ENCODE results near the gene PMVK. TPM values are rescaled to one million over a fixed set of nuclear protein-coding genes. Genes with fewer than 3 reads are reported as not detected.

The PMVK gene
- total RNA-seq, 1 experiment from 2014 or later, result 4.9 TPM

GRCh38 chr1:154971341-154971998 lies 35.0 kb upstream of the PMVK start:
- peaks cover 19% of the 10 kb centered on the region; the same call in 1 of the 2 replicates for H3K36me3 ChIP-seq
- DNase-seq, result no peak
- H3K9me3 ChIP-seq (replicated peaks), result no peaks in the 10 kb centered on the region
- no peaks in the 10 kb centered on the region for H3K27me3 ChIP-seq
- H3K4me3 ChIP-seq, result peak overlapping the region; percentile 48
- H3K27ac ChIP-seq, result peak overlapping the region; percentile 76
- H3K4me1 ChIP-seq, result peaks cover 25% of the 10 kb centered on the region

- Histone ChIP-seq H3K4me3 (peak within 1 kb of the TSS; percentile 48), H3K9me3 (replicated peaks) (no peaks in the 10 kb centered on the region), H3K27ac (peak within 1 kb of the TSS; percentile 76), H3K4me1 (peaks cover 25% of the 10 kb centered on the region), H3K27me3 (no peaks in the 10 kb centered on the region), H3K36me3 (peaks cover 20% of the 10 kb centered on the region)
- peak; percentile 92 to 93 for DNase-seq
Measured at GRCh38 chr1:154970631-154971340, 34.3 kb upstream of the PMVK start, which contains the start of gene SHC1. Gene SHC1 (minus strand): TSS chr1:154970747. CDS start chr1:154970526, 221 bp downstream.

- Histone ChIP-seq H3K9me3 (replicated peaks) (no peaks in the 10 kb centered on the region), H3K36me3 (peaks cover 27% of the 10 kb centered on the region), H3K27ac (peak overlapping the region; percentile 76; the same call in 1 of the 2 replicates), H3K27me3 (no peaks in the 10 kb centered on the region), H3K4me1 (peaks cover 25% of the 10 kb centered on the region), H3K4me3 (peak overlapping the region; percentile 48)
- no peak for DNase-seq
Measured at GRCh38 chr1:154969860-154970452, 33.4 kb upstream of the PMVK start.

GRCh38 chr1:154969246-154969645 lies 32.7 kb upstream of the PMVK start:
- Histone ChIP-seq H3K27me3 (no peaks in the 10 kb centered on the region), H3K27ac (peak overlapping the region; percentile 64), H3K9me3 (replicated peaks) (no peaks in the 10 kb centered on the region), H3K4me1 (peaks cover 25% of the 10 kb centered on the region), H3K4me3 (peak overlapping the region; percentile 48), H3K36me3 (peaks cover 33% of the 10 kb centered on the region)
- DNase-seq, result no peak

GRCh38 chr1:154968731-154969130 lies 32.2 kb upstream of the PMVK start:
- peak overlapping the region; percentile 48 for H3K4me3 ChIP-seq
- peak overlapping the region; percentile 64 for H3K27ac ChIP-seq
- H3K36me3 ChIP-seq, result peaks cover 33% of the 10 kb centered on the region
- peaks cover 25% of the 10 kb centered on the region for H3K4me1 ChIP-seq
- peak; percentile 34 to 75 for DNase-seq
- no peaks in the 10 kb centered on the region for H3K27me3 ChIP-seq
- H3K9me3 ChIP-seq (replicated peaks), result no peaks in the 10 kb centered on the region

- peaks cover 33% of the 10 kb centered on the region for H3K36me3 ChIP-seq
- no peaks in the 10 kb centered on the region for H3K27me3 ChIP-seq
- H3K4me1 ChIP-seq, result peaks cover 20% of the 10 kb centered on the region
- no peak overlapping the region for H3K4me3 ChIP-seq
- no peaks in the 10 kb centered on the region for H3K9me3 ChIP-seq (replicated peaks)
- no peak overlapping the region for H3K27ac ChIP-seq
- DNase-seq, result no peak
Measured at GRCh38 chr1:154967331-154967950, 30.9 kb upstream of the PMVK start.

- peaks cover 33% of the 10 kb centered on the region for H3K36me3 ChIP-seq
- H3K9me3 ChIP-seq (replicated peaks), result no peaks in the 10 kb centered on the region
Measured at GRCh38 chr1:154966111-154966510, 29.6 kb upstream of the PMVK start.

GRCh38 chr1:154964359-154964758 lies 27.8 kb upstream of the PMVK start:
- Histone ChIP-seq H3K4me3 (no peak overlapping the region), H3K4me1 (peaks cover 8% of the 10 kb centered on the region; the same call in 1 of the 2 replicates), H3K36me3 (peaks cover 33% of the 10 kb centered on the region), H3K27ac (no peak overlapping the region), H3K9me3 (replicated peaks) (no peaks in the 10 kb centered on the region), H3K27me3 (no peaks in the 10 kb centered on the region)
- no peak for DNase-seq

More at GRCh38 chr1:154966111-154966510, 29.6 kb upstream of the PMVK start:
- Histone ChIP-seq H3K4me1 (peaks cover 12% of the 10 kb centered on the region), H3K27me3 (no peaks in the 10 kb centered on the region), H3K27ac (no peak overlapping the region), H3K4me3 (no peak overlapping the region)
- no peak for DNase-seq

- Histone ChIP-seq H3K4me1 (peaks cover under 1% of the 10 kb centered on the region; the same call in 1 of the 2 replicates), H3K4me3 (no peak overlapping the region), H3K9me3 (replicated peaks) (no peaks in the 10 kb centered on the region), H3K27ac (no peak overlapping the region), H3K27me3 (no peaks in the 10 kb centered on the region), H3K36me3 (peaks cover 33% of the 10 kb centered on the region)
- no peak for DNase-seq
Measured at GRCh38 chr1:154963643-154964042, 27.1 kb upstream of the PMVK start.

- DNase-seq, result no peak
- no peaks in the 10 kb centered on the region for H3K9me3 ChIP-seq (replicated peaks)
- H3K27ac ChIP-seq, result no peak overlapping the region
- no peaks in the 10 kb centered on the region for H3K27me3 ChIP-seq
- H3K36me3 ChIP-seq, result peaks cover 27% of the 10 kb centered on the region
- H3K4me3 ChIP-seq, result peak overlapping the region; percentile 91; the same call in 1 of the 2 replicates
- peaks cover under 1% of the 10 kb centered on the region for H3K4me1 ChIP-seq
Measured at GRCh38 chr1:154962795-154963330, 26.3 kb upstream of the PMVK start.

- no peaks in the 10 kb centered on the region for H3K27me3 ChIP-seq
- H3K27ac ChIP-seq, result peak overlapping the region; percentile 81
- peak in 1 of 2 experiments; percentile 39 for DNase-seq
- no peaks in the 10 kb centered on the region for H3K9me3 ChIP-seq (replicated peaks)
- peaks cover 6% of the 10 kb centered on the region for H3K4me1 ChIP-seq
- peak overlapping the region; percentile 91 for H3K4me3 ChIP-seq
- H3K36me3 ChIP-seq, result peaks cover 22% of the 10 kb centered on the region
Measured at GRCh38 chr1:154962156-154962749, 25.7 kb upstream of the PMVK start.

- H3K9me3 ChIP-seq (replicated peaks), result no peaks in the 10 kb centered on the region
- H3K36me3 ChIP-seq, result peaks cover 14% of the 10 kb centered on the region
- peaks cover 13% of the 10 kb centered on the region for H3K4me1 ChIP-seq
Measured at GRCh38 chr1:154961207-154962155, 25.0 kb upstream of the PMVK start, which contains the start of gene PYGO2. Gene PYGO2 (minus strand): TSS chr1:154961782. CDS start chr1:154961576, 206 bp downstream.

GRCh38 chr1:154960446-154961136 lies 24.1 kb upstream of the PMVK start:
- Histone ChIP-seq H3K36me3 (peaks cover 13% of the 10 kb centered on the region), H3K9me3 (replicated peaks) (no peaks in the 10 kb centered on the region), H3K27ac (no peak overlapping the region), H3K27me3 (no peaks in the 10 kb centered on the region), H3K4me3 (peak overlapping the region; percentile 91), H3K4me1 (peaks cover 14% of the 10 kb centered on the region)
- no peak for DNase-seq

More at GRCh38 chr1:154961207-154962155, 25.0 kb upstream of the PMVK start, which contains the start of gene PYGO2:
- Histone ChIP-seq H3K27ac (peak within 1 kb of the TSS; percentile 81), H3K4me3 (peak within 1 kb of the TSS; percentile 91), H3K27me3 (no peaks in the 10 kb centered on the region)
- DNase-seq, result peak; percentile 77 to 78
